WI38 (cell line): ENCODE measurements around the gene CELSR1.
"Not testable (repeated sequence)": the region's sequence is repeated elsewhere in the genome, so short reads cannot be mapped to it uniquely, and the experiment has no call there.

Experiments
- H3K4me3 ChIP-seq: 2 replicates; pipeline ENCODE4 v1.5.1; 2011; ENCODE audit warnings: low read depth, mild to moderate bottlenecking, control low read depth, low read length
- CTCF ChIP-seq: IDR thresholded peaks from 2 replicates; pipeline ENCODE4 v1.5.1; 2012; ENCODE audit warnings: low read depth, mild to moderate bottlenecking, control low read depth, low read length

CELSR1 gene

DNA sequence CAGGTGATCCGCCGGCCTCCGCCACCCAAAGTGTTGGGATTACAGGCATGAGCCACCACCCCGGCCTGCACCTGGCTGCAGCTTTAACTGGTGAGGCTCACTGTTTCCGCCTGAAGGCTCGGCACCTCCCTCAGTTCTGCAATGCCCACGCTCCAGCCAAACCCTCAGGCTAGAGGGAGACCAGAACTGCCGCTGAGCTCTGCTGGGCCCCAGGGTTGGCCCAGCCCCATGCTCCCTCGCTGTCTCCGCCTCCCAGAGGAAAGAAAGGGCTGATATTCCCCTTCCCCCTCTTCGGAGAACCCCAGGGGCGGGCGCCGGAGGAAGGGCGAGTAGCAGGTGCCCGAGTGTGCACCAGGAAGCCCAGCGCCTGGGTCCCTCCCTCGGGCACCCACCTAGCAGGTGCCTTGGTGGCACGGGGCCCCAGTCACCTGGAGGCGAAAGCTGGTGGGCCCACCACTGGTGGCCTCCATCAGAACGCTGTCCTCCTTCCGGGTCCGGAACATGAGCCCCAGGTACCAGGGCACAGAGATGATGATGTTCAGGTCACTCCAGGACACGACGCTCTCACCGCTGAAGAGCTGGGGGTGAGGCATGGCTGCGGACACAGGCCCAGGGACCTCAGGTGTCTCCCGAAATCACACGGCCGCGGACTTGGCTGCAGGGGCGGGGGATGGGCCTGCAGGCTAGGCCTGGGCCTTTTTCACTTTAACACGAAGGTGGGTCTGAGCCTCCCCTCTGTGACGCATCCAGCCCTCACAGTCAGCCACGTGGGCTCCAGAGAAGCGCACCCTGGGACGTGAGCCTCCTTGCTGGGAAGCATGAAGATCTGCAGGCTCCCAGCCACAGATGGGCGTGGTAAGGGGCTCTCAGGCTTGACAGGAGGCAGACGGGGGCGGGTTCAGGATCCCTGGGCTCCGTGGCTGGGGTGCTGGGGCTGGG lies 128.6 kb downstream of the CELSR1 start:
- H3K4me3 ChIP-seq, result no peak overlapping the region
- TF ChIP-seq CTCF, result no peak

GRCh38 chr22:46407748-46408147 lies 129.7 kb downstream of the CELSR1 start:
- H3K4me3 ChIP-seq, result no peak overlapping the region
- no peak for TF ChIP-seq CTCF

DNA sequence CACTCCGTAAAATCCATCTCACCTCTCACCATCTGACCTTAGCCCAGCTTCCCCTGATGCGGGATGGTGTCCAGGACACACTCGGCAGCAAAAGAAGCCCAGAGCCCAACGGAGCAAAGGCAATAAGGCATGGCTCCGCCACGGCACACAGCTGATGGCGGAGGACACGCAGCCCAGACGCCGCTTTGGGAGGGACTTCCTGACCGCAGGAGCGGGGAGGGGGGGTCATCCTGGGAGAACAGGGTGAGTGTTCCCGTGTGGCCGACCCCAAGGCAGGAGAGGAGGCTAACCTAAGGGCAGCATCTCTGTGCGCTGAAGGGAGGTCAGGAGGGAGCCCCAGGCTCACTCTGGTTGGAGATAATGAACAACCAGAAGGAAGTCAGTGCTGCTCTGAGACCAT lies 130.6 kb downstream of the CELSR1 start:
- TF ChIP-seq CTCF, result no peak
- H3K4me3 ChIP-seq, result no peak overlapping the region

DNA sequence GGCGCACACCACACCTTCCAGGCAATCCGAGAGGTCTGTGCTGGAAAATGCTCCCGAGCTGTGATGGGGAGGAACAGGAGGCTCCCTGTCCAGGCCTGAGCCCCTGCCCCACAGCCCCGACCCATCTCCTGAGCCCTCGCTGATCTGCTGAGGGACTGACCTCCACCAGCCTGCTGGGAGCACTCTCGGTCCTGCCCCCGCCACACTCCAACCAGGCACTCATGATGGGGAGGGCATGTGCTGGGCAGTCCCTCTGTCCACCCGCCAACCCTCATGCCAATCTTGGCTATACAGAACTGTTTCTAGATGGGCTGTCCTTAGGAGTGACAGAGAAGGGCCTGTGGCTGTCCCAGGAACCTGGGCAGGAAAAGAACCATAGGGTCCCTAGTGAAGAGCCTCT lies 131.1 kb downstream of the CELSR1 start:
- H3K4me3 ChIP-seq, result no peak overlapping the region
- no peak for TF ChIP-seq CTCF

DNA sequence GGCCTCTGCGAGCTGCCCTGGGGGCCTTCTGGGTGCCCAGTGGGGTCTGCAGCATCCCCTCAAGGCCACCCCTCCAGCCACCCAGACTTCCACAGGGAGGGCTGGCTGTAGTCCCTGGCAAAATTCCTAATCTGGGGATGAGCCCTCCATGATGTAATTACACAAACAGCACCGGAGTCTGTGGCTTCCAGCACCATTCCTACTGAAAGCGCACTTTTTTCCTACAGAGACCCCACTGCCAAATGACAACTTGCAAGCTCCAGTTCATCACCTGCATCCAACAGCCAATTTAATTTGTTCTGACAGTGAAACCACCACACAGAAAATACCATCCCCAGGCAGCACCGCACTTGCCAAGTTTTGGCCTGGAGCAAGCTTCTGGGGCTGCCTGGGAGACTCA lies 131.5 kb downstream of the CELSR1 start:
- TF ChIP-seq CTCF, result no peak
- H3K4me3 ChIP-seq, result no peak overlapping the region

DNA sequence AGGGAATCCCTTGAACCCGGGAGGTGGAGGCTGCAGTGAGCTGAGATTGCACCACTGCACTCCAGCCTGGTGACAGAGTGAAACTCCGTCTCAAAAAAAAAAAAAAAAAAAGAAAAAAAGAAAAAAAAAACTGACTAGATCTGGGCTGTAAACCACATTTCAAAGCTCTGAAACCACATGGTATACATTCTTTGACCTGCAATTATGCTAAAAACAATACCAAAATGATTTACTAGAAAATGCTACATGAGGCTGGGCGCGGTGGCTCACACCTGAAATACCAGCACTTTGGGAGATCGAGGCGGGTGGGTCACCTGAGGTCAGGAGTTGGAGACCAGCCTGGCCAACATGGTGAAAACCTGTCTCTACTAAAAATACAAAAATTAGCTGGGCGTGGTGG lies 133.5 kb downstream of the CELSR1 start:
- not testable (repeated sequence) for H3K4me3 ChIP-seq

- H3K4me3 ChIP-seq, result no peak overlapping the region
- TF ChIP-seq CTCF, result no peak
These were observed 134.9 kb downstream of the CELSR1 start for GRCh38 chr22:46402505-46402904.

DNA sequence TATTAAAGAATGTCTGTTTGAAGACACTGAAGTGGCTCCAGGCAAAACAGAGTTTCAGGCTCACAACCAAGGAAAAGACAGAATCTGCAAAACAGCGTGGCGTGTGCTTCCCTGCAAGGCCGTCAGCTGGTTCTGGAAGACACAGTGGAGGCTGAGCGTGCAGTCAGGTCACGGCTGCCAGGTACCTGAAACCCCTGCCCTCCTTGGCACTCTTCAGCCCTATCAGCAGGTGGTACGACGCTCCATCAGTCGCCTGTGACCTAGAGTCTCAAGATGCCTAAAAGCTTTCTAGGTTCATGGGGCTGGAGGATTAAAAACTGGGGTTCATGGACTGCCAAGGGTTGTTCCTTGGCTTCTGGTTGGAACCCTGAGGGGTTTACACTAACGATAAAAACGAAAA lies 136.1 kb downstream of the CELSR1 start:
- TF ChIP-seq CTCF, result no peak
- H3K4me3 ChIP-seq, result no peak overlapping the region
